ENCODE results near the gene CRACR2B. TPM values are rescaled to one million over a fixed set of nuclear protein-coding genes. Genes with fewer than 3 reads are reported as not detected.
A peak's percentile ranks its signal among the peaks of the same experiment; 100 is the strongest.

The CRACR2B gene
- total and polyA plus RNA-seq, 2 of the 13 experiments (the other 11 are each of a cell fraction or from before 2014, with no cell fraction given), result 14.9 to 21.0 TPM

DNA sequence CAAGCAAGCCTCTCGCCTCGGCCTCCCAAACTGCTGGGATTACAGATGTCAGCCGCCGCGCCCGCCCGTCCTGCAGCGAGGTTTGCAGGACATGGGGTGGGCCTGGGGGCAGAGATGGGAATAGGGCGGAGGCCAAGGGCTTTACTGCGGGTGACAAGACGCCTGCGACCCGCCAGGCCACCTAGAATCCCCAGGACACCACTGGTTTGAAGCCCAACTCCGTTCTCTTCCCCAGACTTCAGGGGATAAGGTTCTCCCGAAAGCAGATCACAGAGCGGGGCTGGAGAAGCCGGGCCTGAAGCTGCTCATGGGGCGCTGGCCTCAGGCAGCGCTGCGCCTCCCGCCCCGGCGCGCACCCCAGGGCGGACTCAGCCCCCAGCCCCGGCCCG, 14.3 kb downstream of the CRACR2B start (continued):
- TF ChIP-seq NFAT5 (CRISPR knock-in tag; IDR thresholded peaks at IDR 0.05) (no peak; the same call in 1 of the 2 replicates), HOXA3 (CRISPR knock-in tag; IDR thresholded peaks at IDR 0.05) (no peak), HES4 (CRISPR knock-in tag; IDR thresholded peaks at IDR 0.05; ENCODE audit: borderline replicate concordance) (no peak), BORCS8-MEF2B (CRISPR knock-in tag; IDR thresholded peaks at IDR 0.05) (no peak), GFI1 (CRISPR knock-in tag; IDR thresholded peaks at IDR 0.05; ENCODE audit: borderline replicate concordance) (no peak), PHF5A (CRISPR knock-in tag; IDR thresholded peaks at IDR 0.05; ENCODE audit: low read depth, unreplicated experiment) (no peak), ZHX2 (IDR thresholded peaks at IDR 0.05; ENCODE audit: low read depth) (no peak), ZHX2 (CRISPR knock-in tag; IDR thresholded peaks at IDR 0.05; ENCODE audit: borderline replicate concordance) (peak; percentile 60; the same call in 1 of the 2 replicates), UBTF (CRISPR knock-in tag; IDR thresholded peaks at IDR 0.05) (0 out of 2 replicates have a peak, but pooled peaks have one; percentile 4), ZNF180 (CRISPR knock-in tag; IDR thresholded peaks at IDR 0.05; ENCODE audit: borderline replicate concordance, low read depth) (peak; percentile 83; the same call in 1 of the 2 replicates), GPN1 (CRISPR knock-in tag; IDR thresholded peaks at IDR 0.05; ENCODE audit: borderline replicate concordance) (no peak), ADNP (CRISPR knock-in tag; IDR thresholded peaks at IDR 0.05) (no peak)
- TF ChIP-seq, protein P1, sequence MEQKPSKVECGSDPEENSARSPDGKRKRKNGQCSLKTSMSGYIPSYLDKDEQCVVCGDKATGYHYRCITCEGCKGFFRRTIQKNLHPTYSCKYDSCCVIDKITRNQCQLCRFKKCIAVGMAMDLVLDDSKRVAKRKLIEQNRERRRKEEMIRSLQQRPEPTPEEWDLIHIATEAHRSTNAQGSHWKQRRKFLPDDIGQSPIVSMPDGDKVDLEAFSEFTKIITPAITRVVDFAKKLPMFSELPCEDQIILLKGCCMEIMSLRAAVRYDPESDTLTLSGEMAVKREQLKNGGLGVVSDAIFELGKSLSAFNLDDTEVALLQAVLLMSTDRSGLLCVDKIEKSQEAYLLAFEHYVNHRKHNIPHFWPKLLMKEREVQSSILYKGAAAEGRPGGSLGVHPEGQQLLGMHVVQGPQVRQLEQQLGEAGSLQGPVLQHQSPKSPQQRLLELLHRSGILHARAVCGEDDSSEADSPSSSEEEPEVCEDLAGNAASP (CRISPR knock-in tag; IDR thresholded peaks at IDR 0.05; ENCODE audit: borderline replicate concordance), result no peak

Data from HepG2 (cell line).